ENCODE data around the gene FRMD8. TPM values are rescaled to one million over a fixed set of nuclear protein-coding genes. Genes with fewer than 3 reads are reported as not detected.
A peak's percentile ranks its signal among the peaks of the same experiment; 100 is the strongest.

The FRMD8 gene
- total and polyA plus RNA-seq, 9 of the 15 experiments (the other 6 are each of a cell fraction or from before 2014, with no cell fraction given) = 4.5 to 54.5 (median 15.8) TPM

- TF ChIP-seq PKNOX1 (IDR thresholded peaks at IDR 0.05) = no peak
- TF ChIP-seq THRA (IDR thresholded peaks at IDR 0.05) = no peak
- TF ChIP-seq CLOCK (CRISPR knock-in tag; IDR thresholded peaks at IDR 0.05; ENCODE audit: borderline replicate concordance) = no peak
- TF ChIP-seq NFYB (IDR thresholded peaks at IDR 0.05; ENCODE audit: extremely low read depth, insufficient read length) = no peak
- TF ChIP-seq ZSCAN29 (IDR thresholded peaks at IDR 0.05) = 0 out of 2 replicates have a peak, but pooled peaks have one; percentile 8
- no peak; the same call in 1 of the 2 replicates for TF ChIP-seq LEF1 (IDR thresholded peaks at IDR 0.05)
- TF ChIP-seq SNIP1 (IDR thresholded peaks at IDR 0.05; ENCODE audit: low read depth) = peak; percentile 10; the same call in 1 of the 2 replicates
- no peak for TF ChIP-seq ZNF830 (CRISPR knock-in tag; IDR thresholded peaks at IDR 0.05)
- no peak for TF ChIP-seq HDAC2 (IDR thresholded peaks at IDR 0.05)
- no peak for TF ChIP-seq ETV5 (CRISPR knock-in tag; IDR thresholded peaks at IDR 0.05; ENCODE audit: low read depth)
- no peak for TF ChIP-seq ATF1 (CRISPR knock-in tag; IDR thresholded peaks at IDR 0.05)
- TF ChIP-seq ATF1 (tag; IDR thresholded peaks at IDR 0.05) = peak; percentile 78
- TF ChIP-seq NR1H2 (CRISPR knock-in tag; IDR thresholded peaks at IDR 0.05) = peak; percentile 93
- 0 out of 2 replicates have a peak, but pooled peaks have one; percentile 4 for TF ChIP-seq HMGXB4 (CRISPR knock-in tag; IDR thresholded peaks at IDR 0.05)
- TF ChIP-seq ZFX (CRISPR knock-in tag; IDR thresholded peaks at IDR 0.05) = no peak
- no peak for TF ChIP-seq TCF7L2 (IDR thresholded peaks at IDR 0.05; ENCODE audit: low read depth, low read length)
- no peak for TF ChIP-seq ZNF347 (CRISPR knock-in tag; IDR thresholded peaks at IDR 0.05; ENCODE audit: low read depth)
- no peak for TF ChIP-seq ZNF655 (CRISPR knock-in tag; IDR thresholded peaks at IDR 0.05)
- TF ChIP-seq ZFP36 (IDR thresholded peaks at IDR 0.05; ENCODE audit: low read depth, low read length, partially characterized antibody) = no peak
- no peak for TF ChIP-seq MCM5 (IDR thresholded peaks at IDR 0.05; ENCODE audit: low read depth)
- TF ChIP-seq CBX8 (IDR thresholded peaks at IDR 0.05; ENCODE audit: borderline replicate concordance, extremely low read depth, low read depth, low read length, poor library complexity, severe bottlenecking) = no peak
Observed at GRCh38 chr11:65425971-65426838, 39.8 kb downstream of the FRMD8 start (continued).

Measured in K562 (cell line).